Stimulated activated memory B cell treated with anti-CD40 and anti-IgM and Interleukin-4, amounts not matched to agents 10 μg/mL and 1 μg/mL and 100 μg/mL, for 72 hours (primary cell): Measurements from ENCODE around the gene URAD.

Source experiments
- ATAC-seq: fragments of 150-1000 bp; cut with Tn5 transposase; 2 replicates; pipeline ENCODE4 v1.10.0; 2021
- H3K27ac Mint-ChIP-seq: one replicate; pipeline ENCODE4 v1.8.0; 2022; ENCODE audit warnings: mild to moderate bottlenecking, mixed read lengths
- H3K27me3 Mint-ChIP-seq: one replicate; pipeline ENCODE4 v1.8.0; 2022; ENCODE audit warnings: mixed read lengths
- H3K36me3 Mint-ChIP-seq: one replicate; pipeline ENCODE4 v1.8.0; 2022; ENCODE audit warnings: mixed read lengths
- H3K4me1 Mint-ChIP-seq: one replicate; pipeline ENCODE4 v1.8.0; 2022; ENCODE audit warnings: mixed read lengths
- H3K4me3 Mint-ChIP-seq: one replicate; pipeline ENCODE4 v1.8.0; 2022; ENCODE audit warnings: mild to moderate bottlenecking, moderate library complexity, mixed read lengths
- H3K9me3 Mint-ChIP-seq: one replicate; pipeline ENCODE4 v1.8.0; 2022; ENCODE audit warnings: mixed read lengths

URAD gene

DNA sequence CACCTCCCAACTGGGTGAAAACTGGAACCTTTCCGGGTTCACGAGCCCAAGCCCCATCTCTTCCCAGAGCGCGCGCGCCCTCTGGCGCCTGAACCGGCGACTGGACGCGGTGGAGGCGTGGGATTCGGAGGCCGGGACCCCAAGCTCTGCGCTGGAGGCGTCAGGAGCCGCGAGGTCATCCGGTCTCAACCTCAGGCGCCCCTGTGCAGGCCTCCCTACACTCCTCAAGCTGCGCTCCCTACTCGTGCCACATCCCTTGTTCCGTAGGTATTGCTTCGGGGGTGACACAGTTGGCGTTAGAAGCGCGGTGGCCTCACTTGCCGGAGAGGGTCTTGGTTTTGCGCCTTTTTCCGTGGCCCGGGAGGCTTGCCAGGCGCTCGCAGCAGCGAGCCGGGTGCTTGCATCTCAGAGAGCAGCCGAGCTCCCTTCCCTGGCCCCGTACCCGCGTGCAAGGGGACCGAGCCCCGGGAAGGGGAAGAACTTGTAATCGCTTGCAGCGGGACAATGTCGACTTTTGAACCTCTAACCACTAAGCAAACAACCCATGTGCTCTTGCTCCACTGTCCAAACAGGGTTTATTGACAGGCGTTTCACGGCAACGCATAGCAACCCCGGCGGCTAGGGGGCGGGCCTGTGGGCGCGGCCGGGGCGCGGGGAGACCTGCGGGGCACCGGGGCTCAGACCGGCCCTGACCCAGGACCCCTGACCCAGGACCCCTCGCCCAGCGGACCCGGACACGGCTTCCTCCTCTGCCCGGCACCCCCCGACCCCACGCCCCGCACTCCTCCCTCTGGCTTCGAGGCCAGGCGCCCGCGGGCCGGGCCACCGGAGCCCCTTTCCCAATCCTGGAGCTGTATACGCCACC, 27.9 kb downstream of the URAD start:
- Mint-ChIP-seq H3K4me1 (peaks cover 16% of the 10 kb centered on the region), H3K27me3 (peaks cover 66% of the 10 kb centered on the region), H3K9me3 (no peaks in the 10 kb centered on the region), H3K4me3 (peak overlapping the region; percentile 48), H3K36me3 (no peaks in the 10 kb centered on the region), H3K27ac (no peak overlapping the region)
- ATAC-seq, result peak; percentile 57

- H3K27me3 Mint-ChIP-seq, result peaks cover 66% of the 10 kb centered on the region
- ATAC-seq, result no peak
- H3K36me3 Mint-ChIP-seq, result no peaks in the 10 kb centered on the region
- H3K27ac Mint-ChIP-seq, result no peak overlapping the region
- peak overlapping the region; percentile 48 for H3K4me3 Mint-ChIP-seq
- H3K9me3 Mint-ChIP-seq, result no peaks in the 10 kb centered on the region
- peaks cover 16% of the 10 kb centered on the region for H3K4me1 Mint-ChIP-seq
Observed at GRCh38 chr13:27959976-27960361, 28.5 kb downstream of the URAD start.

DNA sequence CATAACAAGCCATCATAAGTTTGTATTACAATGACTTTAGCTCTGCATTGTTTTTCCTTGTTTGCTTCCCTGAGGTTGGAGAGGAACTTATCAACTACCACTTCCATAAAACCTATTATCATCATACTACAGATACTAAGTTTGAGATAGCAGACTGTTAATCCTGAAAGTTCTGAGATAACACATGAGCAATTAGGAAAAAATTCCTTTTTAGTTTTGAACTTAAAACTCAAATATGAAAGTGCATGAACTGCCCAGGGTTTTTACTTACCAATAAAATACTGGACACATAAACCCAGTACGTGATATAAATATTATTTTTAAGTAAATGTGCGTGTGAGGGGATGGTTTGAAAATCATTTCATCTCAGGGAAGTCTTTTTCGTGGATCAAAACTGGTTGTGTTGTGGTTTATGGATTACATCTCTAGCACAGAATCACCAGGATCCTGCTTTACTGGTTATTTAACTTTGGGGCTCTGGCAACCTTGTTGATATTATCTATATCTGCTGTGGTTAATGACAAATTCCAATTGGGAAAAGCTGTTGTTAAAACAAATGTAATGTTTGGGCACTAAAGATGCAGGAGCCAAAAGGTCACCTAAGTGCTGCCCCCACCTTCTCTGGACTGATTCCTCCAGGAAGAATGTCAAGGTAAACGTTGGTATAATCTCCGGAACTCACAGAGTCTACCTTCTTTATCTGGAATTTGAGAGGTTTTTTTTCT, 31.8 kb downstream of the URAD start:
- no peak overlapping the region for H3K27ac Mint-ChIP-seq
- peaks cover 31% of the 10 kb centered on the region for H3K4me1 Mint-ChIP-seq
- H3K27me3 Mint-ChIP-seq, result peaks cover 61% of the 10 kb centered on the region
- ATAC-seq, result no peak
- H3K4me3 Mint-ChIP-seq, result no peak overlapping the region
- no peaks in the 10 kb centered on the region for H3K36me3 Mint-ChIP-seq
- H3K9me3 Mint-ChIP-seq, result no peaks in the 10 kb centered on the region

GRCh38 chr13:27955014-27955591, 33.4 kb downstream of the URAD start:
- H3K27ac Mint-ChIP-seq, result no peak overlapping the region
- no peak for ATAC-seq
- H3K9me3 Mint-ChIP-seq, result peaks cover under 1% of the 10 kb centered on the region
- H3K4me1 Mint-ChIP-seq, result peaks cover 16% of the 10 kb centered on the region
- no peaks in the 10 kb centered on the region for H3K36me3 Mint-ChIP-seq
- peaks cover 61% of the 10 kb centered on the region for H3K27me3 Mint-ChIP-seq
- no peak overlapping the region for H3K4me3 Mint-ChIP-seq

- Mint-ChIP-seq H3K27ac (no peak overlapping the region), H3K4me3 (peak overlapping the region; percentile 76), H3K9me3 (peaks cover 4% of the 10 kb centered on the region), H3K36me3 (no peaks in the 10 kb centered on the region), H3K4me1 (peaks cover 15% of the 10 kb centered on the region), H3K27me3 (peaks cover 57% of the 10 kb centered on the region)
- no peak for ATAC-seq
Observed at GRCh38 chr13:27954406-27954851, 34.1 kb downstream of the URAD start.

DNA sequence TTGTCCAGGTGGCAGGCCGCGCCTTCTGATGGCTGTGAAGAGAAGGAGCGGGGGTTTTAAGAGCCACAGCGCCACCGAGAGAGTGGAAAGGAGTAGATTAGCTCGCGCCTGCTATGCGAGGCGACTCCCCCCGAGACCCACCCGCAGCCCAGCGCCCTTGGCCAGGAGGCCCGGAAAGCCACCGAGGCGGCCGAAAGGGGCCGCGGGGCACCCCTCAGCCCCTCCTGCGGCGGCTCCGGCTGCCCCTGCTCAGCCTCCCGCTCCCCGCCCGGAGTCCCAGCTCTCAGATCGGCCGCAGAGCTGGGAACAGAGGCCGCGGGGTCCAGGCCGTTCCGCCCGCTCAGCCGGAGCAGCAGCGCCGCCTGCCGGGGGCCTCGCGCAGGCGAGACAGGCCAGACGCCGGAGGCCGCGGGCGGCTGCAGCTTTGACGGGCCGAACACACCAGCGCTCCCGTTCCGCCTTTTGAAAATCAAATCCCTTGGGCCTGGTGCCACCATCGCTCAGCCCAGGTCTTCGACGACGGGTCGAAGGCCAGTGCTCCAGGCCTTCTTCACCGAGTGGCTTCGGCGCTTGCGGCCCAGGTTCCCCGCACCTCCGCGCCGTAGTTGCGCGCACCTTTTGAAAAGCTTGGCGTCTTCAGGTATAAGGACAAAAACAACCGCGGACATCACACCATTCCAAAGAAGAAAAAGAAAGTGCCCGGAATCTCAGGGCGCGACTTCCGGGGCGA, 34.7 kb downstream of the URAD start:
- no peaks in the 10 kb centered on the region for H3K36me3 Mint-ChIP-seq
- H3K27ac Mint-ChIP-seq, result no peak overlapping the region
- peaks cover 4% of the 10 kb centered on the region for H3K9me3 Mint-ChIP-seq
- H3K4me3 Mint-ChIP-seq, result peak overlapping the region; percentile 76
- H3K4me1 Mint-ChIP-seq, result peaks cover 15% of the 10 kb centered on the region
- ATAC-seq, result peak; percentile 82
- peaks cover 59% of the 10 kb centered on the region for H3K27me3 Mint-ChIP-seq

DNA sequence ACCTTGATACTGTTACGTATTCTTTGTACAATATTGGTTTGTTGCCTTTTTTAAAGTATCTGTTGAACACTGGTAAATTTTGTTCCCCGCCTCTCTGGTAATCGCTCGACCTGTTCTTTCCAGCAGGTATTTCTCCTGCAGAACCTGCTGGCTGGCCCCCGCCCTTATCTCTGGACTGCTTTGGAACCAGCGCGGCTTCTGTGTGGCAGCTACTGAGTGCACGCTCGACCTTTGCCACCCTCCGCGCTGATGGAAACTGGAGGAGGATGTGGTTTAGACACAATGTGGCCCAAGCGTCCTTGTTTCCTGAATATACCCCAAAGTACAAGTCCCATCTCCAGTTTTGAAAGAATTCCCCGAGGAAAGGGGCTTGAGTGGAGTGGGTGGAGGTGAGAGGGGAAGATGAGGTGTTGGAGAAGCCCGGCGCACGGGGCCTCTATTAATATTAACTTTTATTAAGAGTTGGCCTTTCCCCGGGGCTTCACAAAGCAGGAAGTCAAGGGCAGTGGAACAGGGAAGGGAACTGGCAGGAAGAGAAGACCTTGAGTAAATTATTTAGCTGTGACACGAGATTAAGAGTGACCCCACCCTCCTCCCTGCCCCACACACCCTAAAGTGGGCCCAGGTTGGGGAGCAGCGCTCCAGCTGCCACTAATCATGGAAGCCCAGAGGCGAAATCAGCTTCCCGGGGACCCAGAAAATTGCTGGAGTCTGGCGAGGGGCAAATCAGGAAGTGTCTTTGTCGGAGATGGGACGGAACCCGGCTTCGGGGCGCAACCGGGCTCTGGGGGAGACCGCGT, 35.4 kb downstream of the URAD start:
- H3K9me3 Mint-ChIP-seq, result peaks cover 6% of the 10 kb centered on the region
- H3K27me3 Mint-ChIP-seq, result peaks cover 64% of the 10 kb centered on the region
- no peak for ATAC-seq
- H3K4me3 Mint-ChIP-seq, result peak overlapping the region; percentile 62
- no peak overlapping the region for H3K27ac Mint-ChIP-seq
- H3K36me3 Mint-ChIP-seq, result no peaks in the 10 kb centered on the region
- peaks cover 15% of the 10 kb centered on the region for H3K4me1 Mint-ChIP-seq

- Mint-ChIP-seq H3K9me3 (peaks cover 12% of the 10 kb centered on the region), H3K27me3 (peaks cover 14% of the 10 kb centered on the region)
- no peak for ATAC-seq
Observed at GRCh38 chr13:27942972-27943371, 45.5 kb downstream of the URAD start.

DNA sequence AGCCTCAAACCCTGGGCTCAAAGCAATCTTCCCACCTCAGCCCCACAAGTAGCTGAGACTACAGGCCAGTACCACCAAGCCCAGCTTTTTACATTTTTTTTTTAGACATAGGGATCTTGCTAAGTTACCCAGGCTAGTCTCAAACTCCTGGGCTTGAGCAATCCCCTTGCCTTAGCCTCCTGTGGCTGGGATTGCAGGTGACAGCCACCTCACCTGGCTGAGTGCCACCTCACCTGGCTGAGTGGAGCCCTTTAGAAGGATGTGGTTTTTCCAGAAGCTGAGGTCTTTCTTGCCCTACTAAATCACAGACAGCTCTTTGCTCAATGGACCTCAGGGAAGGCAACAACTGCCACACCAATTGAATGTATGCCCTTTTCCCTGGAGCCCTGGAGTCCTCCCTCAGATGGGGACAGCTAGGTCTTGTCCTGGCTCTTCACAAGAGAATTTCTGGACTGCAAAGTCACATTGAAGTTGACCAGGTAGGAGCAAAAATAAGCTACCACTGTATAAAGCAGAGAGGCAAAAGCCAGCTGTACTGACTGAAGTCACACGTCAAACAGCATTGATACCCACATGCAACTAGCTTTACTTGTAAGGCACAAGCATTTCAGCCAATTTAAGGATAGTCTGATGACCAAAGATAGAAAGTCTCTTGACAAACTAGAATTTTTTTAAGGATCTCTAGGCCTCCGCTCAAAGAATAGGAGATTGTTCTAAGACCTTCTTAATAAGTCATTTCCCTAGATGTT, 54.7 kb downstream of the URAD start:
- H3K9me3 Mint-ChIP-seq, result no peaks in the 10 kb centered on the region
- no peak overlapping the region for H3K27ac Mint-ChIP-seq
- no peak for ATAC-seq
- peaks cover 35% of the 10 kb centered on the region for H3K27me3 Mint-ChIP-seq
- no peaks in the 10 kb centered on the region for H3K36me3 Mint-ChIP-seq
- H3K4me1 Mint-ChIP-seq, result no peaks in the 10 kb centered on the region
- H3K4me3 Mint-ChIP-seq, result no peak overlapping the region

More at GRCh38 chr13:27942972-27943371, 45.5 kb downstream of the URAD start:
- H3K4me3 Mint-ChIP-seq, result no peak overlapping the region
- no peaks in the 10 kb centered on the region for H3K4me1 Mint-ChIP-seq
- H3K27ac Mint-ChIP-seq, result no peak overlapping the region
- no peaks in the 10 kb centered on the region for H3K36me3 Mint-ChIP-seq

DNA sequence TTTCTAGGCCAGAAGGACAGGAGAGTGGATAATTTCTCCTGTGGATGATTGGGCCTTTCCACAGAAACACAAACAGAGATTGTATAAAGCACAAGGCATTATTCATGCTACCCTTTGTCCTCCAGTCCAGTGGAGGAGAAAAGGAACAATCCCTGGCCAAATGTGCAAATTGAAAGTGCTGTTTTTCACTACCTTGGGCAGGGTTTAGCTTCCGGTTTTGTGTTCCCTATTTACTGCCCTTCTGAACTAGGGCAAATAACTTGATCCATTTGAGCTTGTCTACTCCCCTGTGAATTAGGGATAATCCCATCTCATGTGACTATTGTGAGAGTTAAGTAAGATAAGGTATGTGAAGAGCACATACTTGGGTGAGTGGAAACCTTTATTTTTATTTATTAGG, 55.4 kb downstream of the URAD start:
- no peaks in the 10 kb centered on the region for H3K9me3 Mint-ChIP-seq
- no peak overlapping the region for H3K27ac Mint-ChIP-seq

DNA sequence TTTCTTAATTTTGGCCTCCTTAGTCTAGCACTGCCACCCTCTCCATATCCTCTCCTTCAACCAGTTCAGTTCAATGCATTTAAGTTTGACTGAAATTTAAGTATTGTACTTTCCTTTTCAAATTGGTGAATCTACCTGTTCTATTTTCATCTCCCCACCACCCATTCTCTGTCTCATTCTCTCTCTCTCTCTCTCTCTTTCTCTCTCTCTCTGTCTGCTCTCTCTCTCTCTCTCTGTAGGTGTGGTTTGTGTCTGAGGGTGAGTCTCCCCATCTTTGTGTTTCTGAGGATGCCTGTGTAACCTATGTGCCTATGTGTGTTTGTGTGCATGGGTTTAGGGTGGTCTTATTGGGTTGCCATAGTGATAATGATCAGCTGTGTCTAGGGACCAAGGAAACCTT, 58.6 kb downstream of the URAD start:
- H3K36me3 Mint-ChIP-seq, result no peaks in the 10 kb centered on the region

More for the DNA sequence above, 55.4 kb downstream of the URAD start:
- H3K4me3 Mint-ChIP-seq, result no peak overlapping the region
- ATAC-seq, result no peak
- no peaks in the 10 kb centered on the region for H3K36me3 Mint-ChIP-seq
- H3K27me3 Mint-ChIP-seq, result peaks cover 41% of the 10 kb centered on the region
- peaks cover 2% of the 10 kb centered on the region for H3K4me1 Mint-ChIP-seq

GRCh38 chr13:27928805-27929753, 59.4 kb downstream of the URAD start:
- ATAC-seq, result no peak
- no peak overlapping the region for H3K4me3 Mint-ChIP-seq
- peaks cover 9% of the 10 kb centered on the region for H3K9me3 Mint-ChIP-seq
- no peaks in the 10 kb centered on the region for H3K36me3 Mint-ChIP-seq
- H3K27ac Mint-ChIP-seq, result no peak overlapping the region
- H3K27me3 Mint-ChIP-seq, result peaks cover 78% of the 10 kb centered on the region
- peaks cover 27% of the 10 kb centered on the region for H3K4me1 Mint-ChIP-seq

More for the DNA sequence above, 58.6 kb downstream of the URAD start:
- no peak for ATAC-seq
- Mint-ChIP-seq H3K27me3 (peaks cover 73% of the 10 kb centered on the region), H3K27ac (no peak overlapping the region), H3K4me3 (no peak overlapping the region), H3K9me3 (peaks cover 9% of the 10 kb centered on the region), H3K4me1 (peaks cover 25% of the 10 kb centered on the region)

DNA sequence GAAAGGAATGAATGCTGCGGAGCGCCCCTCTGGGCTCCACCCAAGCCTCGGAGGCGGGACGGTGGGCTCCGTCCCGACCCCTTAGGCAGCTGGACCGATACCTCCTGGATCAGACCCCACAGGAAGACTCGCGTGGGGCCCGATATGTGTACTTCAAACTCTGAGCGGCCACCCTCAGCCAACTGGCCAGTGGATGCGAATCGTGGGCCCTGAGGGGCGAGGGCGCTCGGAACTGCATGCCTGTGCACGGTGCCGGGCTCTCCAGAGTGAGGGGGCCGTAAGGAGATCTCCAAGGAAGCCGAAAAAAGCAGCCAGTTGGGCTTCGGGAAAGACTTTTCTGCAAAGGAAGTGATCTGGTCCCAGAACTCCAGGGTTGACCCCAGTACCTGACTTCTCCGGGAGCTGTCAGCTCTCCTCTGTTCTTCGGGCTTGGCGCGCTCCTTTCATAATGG, 60.1 kb downstream of the URAD start:
- Mint-ChIP-seq H3K27ac (no peak overlapping the region), H3K27me3 (peaks cover 85% of the 10 kb centered on the region), H3K4me3 (no peak overlapping the region), H3K36me3 (no peaks in the 10 kb centered on the region), H3K9me3 (peaks cover 9% of the 10 kb centered on the region), H3K4me1 (peaks cover 34% of the 10 kb centered on the region)
- ATAC-seq, result no peak
